Activated gamma-delta T cell (primary cell): ENCODE data around the gene SNHG17.
"Not testable (repeated sequence)": the region's sequence is repeated elsewhere in the genome, so short reads cannot be mapped to it uniquely, and the experiment has no call there.

Experiments used
- DNase-seq: peaks from one replicate; lab custom pipeline; 2025; lab: John Stamatoyannopoulos, UW

Gene SNHG17

GRCh38 chr20:38447931-38448675 lies 13.0 kb upstream of the SNHG17 start:
- no peak for DNase-seq

- DNase-seq, result no peak
These were observed 12.1 kb upstream of the SNHG17 start for GRCh38 chr20:38447251-38447661.

- peak; percentile 85 for DNase-seq
These were observed 11.5 kb upstream of the SNHG17 start for GRCh38 chr20:38446441-38447209.

- no peak for DNase-seq
These were observed 10.8 kb upstream of the SNHG17 start for GRCh38 chr20:38445901-38446425.

- DNase-seq, result no peak
These were observed 10.3 kb upstream of the SNHG17 start for GRCh38 chr20:38445381-38445796.

GRCh38 chr20:38441916-38442315 lies 6.8 kb upstream of the SNHG17 start:
- DNase-seq, result no peak

GRCh38 chr20:38441110-38441509 lies 6.0 kb upstream of the SNHG17 start:
- DNase-seq, result not testable (repeated sequence)

- DNase-seq, result no peak
These were observed 2.7 kb upstream of the SNHG17 start for GRCh38 chr20:38437796-38438195.

- DNase-seq, result no peak
These were observed 419 bp upstream of the SNHG17 start for GRCh38 chr20:38435555-38435939.

- DNase-seq, result peak; percentile 12
These were observed 807 bp downstream of the SNHG17 start for GRCh38 chr20:38434301-38434741.

- DNase-seq, result no peak
These were observed 1.7 kb downstream of the SNHG17 start for GRCh38 chr20:38433304-38433972.

- DNase-seq, result not testable (repeated sequence)
These were observed 2.3 kb downstream of the SNHG17 start for GRCh38 chr20:38432870-38433269.

- DNase-seq, result no peak
These were observed 2.8 kb downstream of the SNHG17 start for GRCh38 chr20:38432292-38432691.

GRCh38 chr20:38430679-38431325 lies 4.3 kb downstream of the SNHG17 start:
- no peak for DNase-seq

GRCh38 chr20:38429301-38429700 lies 5.8 kb downstream of the SNHG17 start:
- DNase-seq, result no peak

- DNase-seq, result no peak
These were observed 6.3 kb downstream of the SNHG17 start for GRCh38 chr20:38428800-38429199.

- no peak for DNase-seq
These were observed 7.5 kb downstream of the SNHG17 start for GRCh38 chr20:38427655-38428023.

- no peak for DNase-seq
These were observed 8.9 kb downstream of the SNHG17 start for GRCh38 chr20:38426006-38426897.

GRCh38 chr20:38424401-38424800 lies 10.7 kb downstream of the SNHG17 start:
- no peak for DNase-seq

GRCh38 chr20:38423541-38423940 lies 11.6 kb downstream of the SNHG17 start:
- DNase-seq, result no peak

GRCh38 chr20:38421915-38422314 lies 13.2 kb downstream of the SNHG17 start:
- DNase-seq, result no peak
